Measurements from ENCODE around the gene MEIS3. TPM values are rescaled to one million over a fixed set of nuclear protein-coding genes. Genes with fewer than 3 reads are reported as not detected.
"Not testable (repeated sequence)": the region's sequence is repeated elsewhere in the genome, so short reads cannot be mapped to it uniquely, and the experiment has no call there.

The MEIS3 gene
- total and polyA plus RNA-seq, 4 donors: 3.8 to 10.2 (median 7.9) TPM

DNA sequence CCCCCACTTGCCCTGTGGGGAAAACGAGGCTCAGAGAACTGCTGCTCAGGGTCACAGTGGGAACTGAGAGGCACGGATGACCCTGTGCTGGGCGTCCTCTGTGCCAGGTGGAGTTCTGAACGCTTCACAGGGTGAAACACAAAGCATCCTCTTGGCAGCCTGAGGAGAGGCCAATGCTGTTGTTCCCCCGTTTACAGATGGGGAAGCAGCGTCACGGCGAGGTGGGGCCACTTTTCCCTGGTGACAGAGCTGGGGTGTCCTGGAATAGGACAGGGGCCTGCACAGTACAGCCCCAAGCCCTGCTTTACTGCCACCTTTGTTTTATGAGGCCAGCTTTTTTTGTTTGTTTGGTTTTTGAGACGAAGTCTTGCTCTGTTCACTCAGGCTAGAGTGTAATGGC is 48.1 kb downstream of the MEIS3 start:
- Histone ChIP-seq H3K27me3 (ENCODE audit: control insufficient read depth in 3 of 3, insufficient read depth in 3 of 3, low read length in 2 of 3) (no peaks in the 10 kb centered on the region), H3K9me3 (ENCODE audit: control insufficient read depth in 4 of 4, insufficient read depth in 3 of 4, low read length in 3 of 4) (no peaks in the 10 kb centered on the region), H3K4me3 (no peak overlapping the region), H3K36me3 (ENCODE audit: control insufficient read depth in 4 of 4, insufficient read depth in 4 of 4, low read length in 4 of 4) (peaks cover 14 to 53% (median 28%) of the 10 kb centered on the region in 4 donors), H3K4me1 (ENCODE audit: control insufficient read depth in 5 of 5, insufficient read depth in 5 of 5, low read length in 5 of 5) (no peaks in the 10 kb centered on the region), H3K27ac (ENCODE audit: low read depth in 1 of 2, low read length in 1 of 2) (no peak overlapping the region), H3K9ac (ENCODE audit: insufficient read depth in 1 of 2, low read length in 2 of 2) (no peak overlapping the region)
- WGBS, 2 donors: 82 to 89% methylated on average over 9 of the region's 9 CpGs
- TF ChIP-seq, protein P1, sequence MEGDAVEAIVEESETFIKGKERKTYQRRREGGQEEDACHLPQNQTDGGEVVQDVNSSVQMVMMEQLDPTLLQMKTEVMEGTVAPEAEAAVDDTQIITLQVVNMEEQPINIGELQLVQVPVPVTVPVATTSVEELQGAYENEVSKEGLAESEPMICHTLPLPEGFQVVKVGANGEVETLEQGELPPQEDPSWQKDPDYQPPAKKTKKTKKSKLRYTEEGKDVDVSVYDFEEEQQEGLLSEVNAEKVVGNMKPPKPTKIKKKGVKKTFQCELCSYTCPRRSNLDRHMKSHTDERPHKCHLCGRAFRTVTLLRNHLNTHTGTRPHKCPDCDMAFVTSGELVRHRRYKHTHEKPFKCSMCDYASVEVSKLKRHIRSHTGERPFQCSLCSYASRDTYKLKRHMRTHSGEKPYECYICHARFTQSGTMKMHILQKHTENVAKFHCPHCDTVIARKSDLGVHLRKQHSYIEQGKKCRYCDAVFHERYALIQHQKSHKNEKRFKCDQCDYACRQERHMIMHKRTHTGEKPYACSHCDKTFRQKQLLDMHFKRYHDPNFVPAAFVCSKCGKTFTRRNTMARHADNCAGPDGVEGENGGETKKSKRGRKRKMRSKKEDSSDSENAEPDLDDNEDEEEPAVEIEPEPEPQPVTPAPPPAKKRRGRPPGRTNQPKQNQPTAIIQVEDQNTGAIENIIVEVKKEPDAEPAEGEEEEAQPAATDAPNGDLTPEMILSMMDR (IDR thresholded peaks at IDR 0.05; ENCODE audit: control extremely low read depth, extremely low read depth): no peak
- DNase-seq (no peak), ATAC-seq (ENCODE audit: insufficient read depth, low FRiP score) (no peak)

DNA sequence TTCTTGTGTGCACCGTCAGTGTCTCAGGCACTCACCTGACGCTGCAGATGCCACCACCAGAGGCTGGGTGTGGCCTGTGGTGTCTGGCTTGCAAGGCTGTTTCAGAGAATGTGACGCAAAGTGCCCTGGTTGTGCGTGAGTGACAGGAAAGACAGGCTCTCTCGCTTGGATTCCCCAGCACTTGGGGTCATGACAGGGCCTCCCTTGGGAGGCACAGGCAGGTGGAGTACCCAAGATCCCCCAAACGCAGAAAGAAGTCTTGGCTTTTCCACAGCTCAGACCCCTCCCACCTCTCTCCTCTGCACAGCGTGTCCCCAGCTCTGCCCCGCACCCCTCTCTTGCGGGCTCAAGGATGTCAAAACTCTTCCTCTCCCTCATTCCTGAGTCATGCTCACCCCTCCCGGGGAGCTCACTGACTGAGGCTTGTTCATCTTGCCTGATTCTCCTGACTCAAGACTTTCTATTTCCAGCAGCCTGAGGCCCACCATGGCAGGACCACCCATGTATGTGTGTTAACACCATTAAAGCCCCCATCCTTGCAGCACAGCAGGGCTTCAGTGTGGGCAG is 49.2 kb downstream of the MEIS3 start:
- TF ChIP-seq, protein P1 (IDR thresholded peaks at IDR 0.05; ENCODE audit: control extremely low read depth, extremely low read depth): no peak
- Histone ChIP-seq H3K27me3 (ENCODE audit: control insufficient read depth in 3 of 3, insufficient read depth in 3 of 3, low read length in 2 of 3) (no peaks in the 10 kb centered on the region), H3K9ac (ENCODE audit: insufficient read depth in 1 of 2, low read length in 2 of 2) (no peak overlapping the region), H3K27ac (ENCODE audit: low read depth in 1 of 2, low read length in 1 of 2) (peak overlapping the region in 1 of 2 donors; percentile 58), H3K4me1 (ENCODE audit: control insufficient read depth in 5 of 5, insufficient read depth in 5 of 5, low read length in 5 of 5) (no peaks in the 10 kb centered on the region), H3K9me3 (ENCODE audit: control insufficient read depth in 4 of 4, insufficient read depth in 3 of 4, low read length in 3 of 4) (no peaks in the 10 kb centered on the region), H3K4me3 (no peak overlapping the region), H3K36me3 (ENCODE audit: control insufficient read depth in 4 of 4, insufficient read depth in 4 of 4, low read length in 4 of 4) (peaks cover 9 to 44% (median 21%) of the 10 kb centered on the region in 4 donors)
- peak; percentile 44 for ATAC-seq (ENCODE audit: insufficient read depth, low FRiP score)
- 33 to 68% methylated on average over 10 of the region's 10 CpGs for WGBS, 2 donors
- peak; percentile 48 to 57 (median 56) for DNase-seq

DNA sequence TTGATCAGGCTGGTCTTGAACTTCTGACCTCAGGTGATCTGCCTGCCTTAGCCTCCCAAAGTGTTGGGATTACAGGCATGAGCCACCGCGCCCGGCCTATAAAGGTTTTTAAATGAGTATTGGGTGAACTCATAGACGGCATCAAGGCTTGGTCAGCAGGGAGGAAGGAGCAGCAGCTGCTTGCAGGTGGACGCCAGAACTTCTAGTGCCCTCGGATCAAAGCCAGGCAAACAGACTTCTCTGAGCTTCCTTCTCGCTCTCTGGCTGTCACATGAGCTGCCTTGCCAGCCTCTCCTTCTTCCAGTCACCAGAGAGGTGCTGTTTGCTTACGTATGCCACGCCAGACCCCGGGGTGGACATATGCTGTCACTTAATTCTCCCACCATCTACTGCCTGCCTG is 53.9 kb downstream of the MEIS3 start:
- DNase-seq; H3K27me3 ChIP-seq (ENCODE audit: control insufficient read depth in 3 of 3, insufficient read depth in 3 of 3, low read length in 2 of 3); ATAC-seq (ENCODE audit: insufficient read depth, low FRiP score); H3K27ac ChIP-seq (ENCODE audit: low read depth in 1 of 2, low read length in 1 of 2); H3K9me3 ChIP-seq (ENCODE audit: control insufficient read depth in 4 of 4, insufficient read depth in 3 of 4, low read length in 3 of 4); H3K4me3 ChIP-seq; H3K4me1 ChIP-seq (ENCODE audit: control insufficient read depth in 5 of 5, insufficient read depth in 5 of 5, low read length in 5 of 5); H3K9ac ChIP-seq (ENCODE audit: insufficient read depth in 1 of 2, low read length in 2 of 2): not testable (repeated sequence)
- WGBS, 2 donors: 84 to 96% methylated on average over 10 of the region's 10 CpGs
- peaks cover 10 to 45% (median 14%) of the 10 kb centered on the region in 4 donors for H3K36me3 ChIP-seq (ENCODE audit: control insufficient read depth in 4 of 4, insufficient read depth in 4 of 4, low read length in 4 of 4)

DNA sequence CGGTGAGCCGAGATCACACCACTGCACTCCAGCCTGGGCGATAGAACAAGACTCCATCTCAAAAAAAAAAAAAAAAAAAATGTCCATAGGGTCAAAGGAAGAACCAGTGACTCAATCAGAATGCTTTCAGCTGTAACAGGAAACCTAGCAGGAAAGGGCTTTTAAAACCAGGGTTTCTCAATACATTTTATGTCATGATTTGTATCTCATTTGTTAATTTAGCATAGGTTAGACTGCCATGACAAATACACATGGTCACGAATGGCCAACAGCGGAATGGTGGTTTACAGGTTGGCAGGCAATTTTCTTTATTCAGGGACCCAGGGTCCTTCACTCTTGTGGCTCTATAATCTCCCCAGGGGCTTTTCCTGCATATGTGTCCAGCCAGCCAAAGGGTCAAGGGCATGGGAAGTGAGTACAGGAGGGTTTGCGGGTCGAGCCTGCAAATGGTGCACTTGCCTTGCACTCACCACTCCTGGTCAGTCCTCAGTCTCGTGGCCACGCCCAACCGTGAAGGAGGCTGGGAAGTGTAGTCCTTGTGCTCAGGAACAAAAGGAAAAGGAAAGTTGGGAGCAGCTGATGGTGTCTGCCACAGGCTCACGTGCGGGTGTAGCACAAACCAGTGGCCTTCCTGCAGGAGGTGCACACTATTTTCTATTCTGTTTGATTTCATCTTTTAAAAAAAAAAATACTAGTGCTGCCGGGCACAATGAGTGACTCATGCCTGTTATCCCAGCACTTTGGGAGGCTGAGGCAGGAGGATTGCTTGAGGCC is 55.4 kb downstream of the MEIS3 start:
- no peak overlapping the region for H3K4me3 ChIP-seq
- DNase-seq: no peak
- peaks cover 8 to 44% (median 20%) of the 10 kb centered on the region in 4 donors for H3K36me3 ChIP-seq (ENCODE audit: control insufficient read depth in 4 of 4, insufficient read depth in 4 of 4, low read length in 4 of 4)
- no peak overlapping the region for H3K9ac ChIP-seq (ENCODE audit: insufficient read depth in 1 of 2, low read length in 2 of 2)
- ATAC-seq (ENCODE audit: insufficient read depth, low FRiP score): no peak
- TF ChIP-seq, protein P1 (IDR thresholded peaks at IDR 0.05; ENCODE audit: control extremely low read depth, extremely low read depth): no peak
- peak overlapping the region in 1 of 2 donors; percentile 60 for H3K27ac ChIP-seq (ENCODE audit: low read depth in 1 of 2, low read length in 1 of 2)
- H3K9me3 ChIP-seq (ENCODE audit: control insufficient read depth in 4 of 4, insufficient read depth in 3 of 4, low read length in 3 of 4): peaks cover 0 to 1% (median 0%) of the 10 kb centered on the region in 4 donors
- no peaks in the 10 kb centered on the region for H3K4me1 ChIP-seq (ENCODE audit: control insufficient read depth in 5 of 5, insufficient read depth in 5 of 5, low read length in 5 of 5)
- H3K27me3 ChIP-seq (ENCODE audit: control insufficient read depth in 3 of 3, insufficient read depth in 3 of 3, low read length in 2 of 3): no peaks in the 10 kb centered on the region
- 68 to 84% methylated on average over 13 of the region's 13 CpGs for WGBS, 2 donors
